Liver (tissue), 3 donors: ENCODE results near the gene VPS11.

Source experiments
- JUND ChIP-seq, 2 donors: IDR thresholded peaks; 2 replicates each; pipeline ENCODE4 v1.6.1; 2016; ENCODE audit warnings: antibody characterized with exemption in 2 of 2
- MAX ChIP-seq: IDR thresholded peaks from 2 replicates; pipeline ENCODE4 v1.6.1; 2016; ENCODE audit warnings: antibody characterized with exemption
- NR2F2 ChIP-seq: IDR thresholded peaks from 2 replicates; pipeline ENCODE4 v1.6.1; 2016; ENCODE audit warnings: antibody characterized with exemption
- RAD21 ChIP-seq, 2 donors: IDR thresholded peaks; 2 replicates each; pipeline ENCODE4 v1.6.1; 2016; ENCODE audit warnings: antibody characterized with exemption in 2 of 2, mild to moderate bottlenecking in 2 of 2
- RXRA ChIP-seq, 2 donors: IDR thresholded peaks; 2 replicates each; pipeline ENCODE4 v1.6.1; 2017 to 2018; ENCODE audit warnings: antibody characterized with exemption in 2 of 2, mild to moderate bottlenecking in 1 of 2
- TAF1 ChIP-seq: conservative IDR thresholded peaks from 2 replicates; pipeline ENCODE4 v1.6.1; 2016; ENCODE audit warnings: antibody characterized with exemption, mild to moderate bottlenecking
- TF ChIP-seq, protein P1 (sequence below): fragments of 150-350 bp; IDR thresholded peaks from 2 replicates; pipeline ENCODE4 v1.5.1; 2017; ENCODE audit warnings: improper control_type of control experiment, low read depth, low read length; ENCODE audit not compliant: missing input control
- donor health status: healthy.
- donor health status: healthy.

DNA sequence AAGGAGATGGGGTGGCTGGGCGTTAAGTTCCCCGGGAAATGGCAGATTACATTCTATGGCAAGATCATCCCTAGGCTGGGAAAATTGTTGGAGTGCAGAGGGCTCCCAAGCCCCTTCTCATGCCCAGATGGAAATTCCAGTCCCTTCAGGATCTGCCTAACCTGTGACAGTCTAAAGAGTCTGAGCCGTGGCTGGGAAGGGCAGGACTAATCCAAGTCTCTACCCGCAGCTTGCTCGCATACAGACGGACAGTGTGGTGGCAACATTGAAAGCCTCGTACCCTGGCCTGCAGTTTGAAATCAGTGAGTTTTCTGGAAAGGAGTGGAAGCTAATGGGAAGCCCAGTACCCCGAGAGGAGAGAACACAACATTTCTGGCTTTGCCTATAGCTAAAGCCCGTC, 20.8 kb downstream of the VPS11 start:
- no peak for TF ChIP-seq RXRA (IDR thresholded peaks at IDR 0.05)
- TF ChIP-seq, protein P1, sequence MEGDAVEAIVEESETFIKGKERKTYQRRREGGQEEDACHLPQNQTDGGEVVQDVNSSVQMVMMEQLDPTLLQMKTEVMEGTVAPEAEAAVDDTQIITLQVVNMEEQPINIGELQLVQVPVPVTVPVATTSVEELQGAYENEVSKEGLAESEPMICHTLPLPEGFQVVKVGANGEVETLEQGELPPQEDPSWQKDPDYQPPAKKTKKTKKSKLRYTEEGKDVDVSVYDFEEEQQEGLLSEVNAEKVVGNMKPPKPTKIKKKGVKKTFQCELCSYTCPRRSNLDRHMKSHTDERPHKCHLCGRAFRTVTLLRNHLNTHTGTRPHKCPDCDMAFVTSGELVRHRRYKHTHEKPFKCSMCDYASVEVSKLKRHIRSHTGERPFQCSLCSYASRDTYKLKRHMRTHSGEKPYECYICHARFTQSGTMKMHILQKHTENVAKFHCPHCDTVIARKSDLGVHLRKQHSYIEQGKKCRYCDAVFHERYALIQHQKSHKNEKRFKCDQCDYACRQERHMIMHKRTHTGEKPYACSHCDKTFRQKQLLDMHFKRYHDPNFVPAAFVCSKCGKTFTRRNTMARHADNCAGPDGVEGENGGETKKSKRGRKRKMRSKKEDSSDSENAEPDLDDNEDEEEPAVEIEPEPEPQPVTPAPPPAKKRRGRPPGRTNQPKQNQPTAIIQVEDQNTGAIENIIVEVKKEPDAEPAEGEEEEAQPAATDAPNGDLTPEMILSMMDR: no peak
- TF ChIP-seq MAX: no peak
- TF ChIP-seq JUND (IDR thresholded peaks at IDR 0.05): no peak
- TF ChIP-seq NR2F2: no peak
- TF ChIP-seq TAF1: no peak
- no peak for TF ChIP-seq RAD21 (IDR thresholded peaks at IDR 0.05)
